PC-9 (cell line): ENCODE measurements around the gene ELP5. TPM values are rescaled to one million over a fixed set of nuclear protein-coding genes. Genes with fewer than 3 reads are reported as not detected.

Experiments
- BruUV-seq: library from RNA; stranded (reverse); fragments of 400-500 nt; replicated peaks from 2 replicates; lab custom pipeline; 2021; lab: Mats Ljungman, UMichigan
- CTCF ChIA-PET: fragments of 300-600 bp; sonication (Branson Sonifier 250); formaldehyde crosslinking; loops from one replicate; lab custom pipeline; 2022; ENCODE audit warnings: antibody characterized with exemption; lab: Charles Lee
- POLR2A ChIA-PET: fragments of 300-600 bp; sonication (Branson Sonifier 250); formaldehyde crosslinking; loops from one replicate; lab custom pipeline; 2022; ENCODE audit warnings: antibody characterized with exemption; ENCODE audit not compliant: unreplicated experiment; lab: Charles Lee
- DNase-seq, 2 experiments: peaks; one replicate each; pipeline versions ENCODE4 v3.0.0 to v3.0.0-alpha.2; 2015 to 2022; ENCODE audit warnings: mixed read lengths in 1 of 2
- H2AFZ ChIP-seq: fragments of 200-600 bp; sonication (generic); 2 replicates; pipeline ENCODE4 v1.8.1; 2017; ENCODE audit warnings: antibody characterized with exemption
- H3F3A ChIP-seq: fragments of 200-600 bp; sonication (generic); 2 replicates; pipeline ENCODE4 v1.8.1; 2017; ENCODE audit warnings: antibody characterized with exemption, mild to moderate bottlenecking, low read depth; ENCODE audit not compliant: insufficient read depth
- H3K27ac ChIP-seq: fragments of 200-600 bp; sonication (generic); 2 replicates; pipeline ENCODE4 v1.6.1; 2016; ENCODE audit warnings: mixed run types
- H3K27me3 ChIP-seq: fragments of 200-600 bp; sonication (generic); 2 replicates; pipeline ENCODE4 v1.6.1; 2016; ENCODE audit warnings: low read depth, mixed run types; ENCODE audit not compliant: insufficient read depth
- H3K36me3 ChIP-seq: fragments of 200-600 bp; sonication (generic); 2 replicates; pipeline ENCODE4 v1.6.1; 2016; ENCODE audit warnings: low read depth, mixed run types
- H3K4me1 ChIP-seq: fragments of 200-600 bp; sonication (generic); replicated peaks from 2 replicates; pipeline ENCODE4 v1.6.1; 2016; ENCODE audit warnings: mixed run types; ENCODE audit not compliant: insufficient read depth
- H3K4me2 ChIP-seq: fragments of 200-600 bp; sonication (generic); 2 replicates; pipeline ENCODE4 v1.6.1; 2017; ENCODE audit warnings: mixed run types
- H3K4me3 ChIP-seq: fragments of 200-600 bp; sonication (generic); 2 replicates; pipeline ENCODE4 v1.6.1; 2016; ENCODE audit warnings: mixed run types
- H3K79me2 ChIP-seq: fragments of 200-600 bp; sonication (generic); 2 replicates; pipeline ENCODE4 v1.6.1; 2017; ENCODE audit warnings: low read depth, mixed run types
- H3K9me2 ChIP-seq: fragments of 200-600 bp; sonication (generic); 2 replicates; pipeline ENCODE4 v1.8.1; 2017; ENCODE audit warnings: mild to moderate bottlenecking; ENCODE audit not compliant: insufficient read depth
- H3K9me3 ChIP-seq: fragments of 200-600 bp; sonication (generic); 2 replicates; pipeline ENCODE4 v1.8.1; 2016; ENCODE audit warnings: low read depth; ENCODE audit not compliant: insufficient read depth
- H4K20me1 ChIP-seq: fragments of 200-600 bp; sonication (generic); 2 replicates; pipeline ENCODE4 v1.8.1; 2017; ENCODE audit not compliant: insufficient read depth
- CTCF ChIP-seq: fragments of 200-600 bp; sonication (generic); conservative IDR thresholded peaks from 2 replicates; pipeline ENCODE4 v1.6.1; 2017; ENCODE audit warnings: mixed run types, antibody characterized with exemption, mild to moderate bottlenecking, moderate library complexity
- EZH2 ChIP-seq: fragments of 200-600 bp; sonication (generic); IDR thresholded peaks from 2 replicates; pipeline ENCODE4 v1.8.0; 2017; ENCODE audit warnings: antibody characterized with exemption, low read depth
- intact Hi-C: fragments of 100-400 bp; cut with micrococcal nuclease; formaldehyde crosslinking; loops from one replicate; pipeline ENCODE4 v1.10.0; 2022; ENCODE audit not compliant: unreplicated experiment
- total RNA-seq: library from RNA; stranded (reverse); gene quantifications from 2 replicates; pipeline ENCODE4 v1.2.3, GENCODE V29; 2021

ELP5 gene
- total RNA-seq, 1 experiment from 2014 or later: 45.1 TPM

- intact Hi-C loops: no loop called here
- no peak overlapping the region for H3K27ac ChIP-seq
- no peaks in the 10 kb centered on the region for H3K79me2 ChIP-seq
- no peaks in the 10 kb centered on the region for H3K36me3 ChIP-seq
- H3K9me3 ChIP-seq: no peaks in the 10 kb centered on the region
- no peaks in the 10 kb centered on the region for H4K20me1 ChIP-seq
- 0 out of 2 replicates have a peak, but pooled peaks cover 4% of the 10 kb centered on the region for H3K4me1 ChIP-seq
- no peak overlapping the region for H2AFZ ChIP-seq
- no peaks in the 10 kb centered on the region for H3K9me2 ChIP-seq
- ChIA-PET POLR2A (no interaction called here), CTCF (no interaction called here)
- DNase-seq: no peak
- no TSS peak for BruUV-seq
- no peaks in the 10 kb centered on the region; the same call in 1 of the 2 replicates for H3K27me3 ChIP-seq
- no peak overlapping the region for H3K4me2 ChIP-seq
- no peak overlapping the region for H3K4me3 ChIP-seq
- H3F3A ChIP-seq: peaks cover 9% of the 10 kb centered on the region; the same call in 1 of the 2 replicates
- TF ChIP-seq CTCF (no peak), EZH2 (no peak)
Measured at GRCh38 chr17:7284911-7285310, 32.9 kb downstream of the ELP5 start.

- H3K79me2 ChIP-seq: no peaks in the 10 kb centered on the region
- H3K27ac ChIP-seq: no peak overlapping the region
- intact Hi-C loops: no loop called here
- no peaks in the 10 kb centered on the region for H4K20me1 ChIP-seq
- H3K4me1 ChIP-seq: no peaks in the 10 kb centered on the region
- ChIA-PET POLR2A (no interaction called here), CTCF (no interaction called here)
- H3F3A ChIP-seq: peaks cover 4% of the 10 kb centered on the region; the same call in 1 of the 2 replicates
- BruUV-seq: no TSS peak
- peaks cover 5% of the 10 kb centered on the region; the same call in 1 of the 2 replicates for H3K27me3 ChIP-seq
- H2AFZ ChIP-seq: no peak overlapping the region
- no peak overlapping the region for H3K4me2 ChIP-seq
- H3K36me3 ChIP-seq: no peaks in the 10 kb centered on the region
- no peaks in the 10 kb centered on the region for H3K9me2 ChIP-seq
- H3K9me3 ChIP-seq: no peaks in the 10 kb centered on the region
- no peak for TF ChIP-seq EZH2
- no peak for TF ChIP-seq CTCF
- H3K4me3 ChIP-seq: no peak overlapping the region
- DNase-seq: no peak
Measured at GRCh38 chr17:7285679-7286078, 33.7 kb downstream of the ELP5 start.

GRCh38 chr17:7289256-7290032 is 37.4 kb downstream of the ELP5 start:
- POLR2A ChIA-PET: no interaction called here
- Histone ChIP-seq H3K27ac (no peak overlapping the region), H3K79me2 (no peaks in the 10 kb centered on the region), H3K27me3 (peaks cover 10% of the 10 kb centered on the region; the same call in 1 of the 2 replicates), H3K36me3 (no peaks in the 10 kb centered on the region), H3K4me1 (peaks cover 21% of the 10 kb centered on the region), H3K9me3 (no peaks in the 10 kb centered on the region), H2AFZ (no peak overlapping the region), H3K9me2 (no peaks in the 10 kb centered on the region), H3K4me2 (no peak overlapping the region), H3K4me3 (no peak overlapping the region), H3F3A (peaks cover 16% of the 10 kb centered on the region; the same call in 1 of the 2 replicates), H4K20me1 (no peaks in the 10 kb centered on the region)
- no peak for TF ChIP-seq CTCF
- CTCF ChIA-PET: interaction anchor here (0.5 kb wide), 1 partner anchor 47 kb away, joined by 6 read pairs; the partner anchor contains the start of gene GABARAP
- no TSS peak for BruUV-seq
- no peak for DNase-seq
- intact Hi-C loops: no loop called here
